GM23338 (cell line): ENCODE data around the gene SH3BP4. TPM values are rescaled to one million over a fixed set of nuclear protein-coding genes. Genes with fewer than 3 reads are reported as not detected.

ENCODE experiments used
- ATAC-seq: fragments of 200-7000 bp; cut with Tn5 transposase; 3 replicates; pipeline ENCODE4 v1.9.1; 2020
- DNase-seq: peaks from one replicate; pipeline ENCODE4 v3.0.0-alpha.2; 2015; ENCODE audit warnings: low spot score
- H2AFZ ChIP-seq: fragments of 200-600 bp; sonication (generic); 2 replicates; pipeline ENCODE4 v1.8.0; 2016; ENCODE audit warnings: antibody characterized with exemption, mild to moderate bottlenecking, moderate library complexity
- H3F3A ChIP-seq: fragments of 200-600 bp; sonication (generic); replicated peaks from 2 replicates; pipeline ENCODE4 v1.8.0; 2017; ENCODE audit warnings: antibody characterized with exemption, mixed run types, low read depth
- H3K27ac ChIP-seq: fragments of 200-600 bp; sonication (generic); 2 replicates; pipeline ENCODE4 v1.6.1; 2016; ENCODE audit warnings: low read depth
- H3K27me3 ChIP-seq: fragments of 200-600 bp; sonication (generic); 2 replicates; pipeline ENCODE4 v1.8.0; 2016; ENCODE audit warnings: mild to moderate bottlenecking, mixed run types, moderate library complexity; ENCODE audit not compliant: insufficient read depth
- H3K36me3 ChIP-seq: fragments of 200-600 bp; sonication (generic); 2 replicates; pipeline ENCODE4 v1.8.0; 2016; ENCODE audit warnings: mild to moderate bottlenecking; ENCODE audit not compliant: insufficient read depth
- H3K4me1 ChIP-seq: fragments of 200-600 bp; sonication (generic); 2 replicates; pipeline ENCODE4 v1.8.0; 2016; ENCODE audit warnings: mild to moderate bottlenecking, moderate library complexity; ENCODE audit not compliant: insufficient read depth
- H3K4me2 ChIP-seq: fragments of 200-600 bp; sonication (generic); 2 replicates; pipeline ENCODE4 v1.7.1; 2017; ENCODE audit warnings: mixed run types
- H3K4me3 ChIP-seq: fragments of 200-600 bp; sonication (generic); 2 replicates; pipeline ENCODE4 v1.6.1; 2016; ENCODE audit warnings: mixed run types
- H3K79me2 ChIP-seq: fragments of 200-600 bp; sonication (generic); replicated peaks from 2 replicates; pipeline ENCODE4 v1.8.0; 2017; ENCODE audit warnings: mild to moderate bottlenecking; ENCODE audit not compliant: insufficient read depth
- H3K9me2 ChIP-seq: fragments of 200-600 bp; sonication (generic); 2 replicates; pipeline ENCODE4 v1.8.0; 2017; ENCODE audit not compliant: insufficient read depth
- H4K20me1 ChIP-seq: fragments of 200-600 bp; sonication (generic); replicated peaks from 2 replicates; pipeline ENCODE4 v1.8.0; 2017; ENCODE audit warnings: mild to moderate bottlenecking; ENCODE audit not compliant: insufficient read depth
- H3K27ac Mint-ChIP-seq: 2 replicates; pipeline ENCODE4 v1.8.0; 2020; ENCODE audit warnings: inconsistent platforms, mild to moderate bottlenecking, moderate library complexity, mixed read lengths
- H3K27me3 Mint-ChIP-seq: 3 replicates; pipeline ENCODE4 v1.8.0; 2022; ENCODE audit warnings: low read depth, mild to moderate bottlenecking, moderate library complexity, mixed read lengths, inconsistent platforms; ENCODE audit not compliant: insufficient read depth, poor library complexity
- H3K36me3 Mint-ChIP-seq: 3 replicates; pipeline ENCODE4 v1.8.0; 2021; ENCODE audit warnings: low read depth, mild to moderate bottlenecking, inconsistent platforms, moderate library complexity, mixed read lengths
- H3K4me1 Mint-ChIP-seq: 3 replicates; pipeline ENCODE4 v1.8.0; 2020; ENCODE audit warnings: mild to moderate bottlenecking, inconsistent platforms, mixed read lengths
- H3K4me3 Mint-ChIP-seq: 3 replicates; pipeline ENCODE4 v1.8.0; 2021; ENCODE audit warnings: moderate library complexity, mild to moderate bottlenecking, inconsistent platforms, mixed read lengths
- H3K9me3 Mint-ChIP-seq: 3 replicates; pipeline ENCODE4 v1.8.0; 2020; ENCODE audit warnings: moderate library complexity, mild to moderate bottlenecking, inconsistent platforms, mixed read lengths
- EZH2 ChIP-seq: fragments of 200-600 bp; sonication (generic); IDR thresholded peaks from one replicate; pipeline ENCODE4 v1.8.0; 2017; ENCODE audit warnings: antibody characterized with exemption, mild to moderate bottlenecking, low read depth; ENCODE audit not compliant: unreplicated experiment
- NANOG ChIP-seq: IDR thresholded peaks from 2 replicates; pipeline ENCODE4 v1.6.1; 2016; ENCODE audit warnings: antibody characterized with exemption, borderline replicate concordance
- ZNF114 ChIP-seq: fragments of 250-450 bp; sonication (Bioruptor Pico); IDR thresholded peaks from 2 replicates; pipeline ENCODE4 v1.5.0; 2020; ENCODE audit warnings: mild to moderate bottlenecking, moderate library complexity
- polyA plus RNA-seq: library from polyadenylated mRNA; unstranded; fragments of >200 nt; fragmentation: Nextera tagmentation; extraction: Ambion mirVana; gene quantifications from 2 replicates; pipeline ENCODE4 v1.2.1, GENCODE V29; 2016
- total RNA-seq: library from RNA; depleted of rRNA; stranded (reverse); fragments of >200 nt; shearing (Covaris generic); gene quantifications from 2 replicates; pipeline ENCODE4 v1.2.3, GENCODE V29; 2014
- TF ChIP-seq, protein P1 (sequence below): fragments of 250-450 bp; sonication (Bioruptor Pico); IDR thresholded peaks from 2 replicates; pipeline ENCODE4 v1.5.0; 2020; ENCODE audit warnings: mild to moderate bottlenecking, moderate library complexity
- TF ChIP-seq, protein P2 (sequence below), 2 experiments: fragments of 200-600 bp in 1 of 2; sonication (generic) in 1 of 2; conservative IDR thresholded peaks; 2 replicates each; pipeline versions ENCODE4 v1.5.1 to v1.6.1; 2016 to 2017; ENCODE audit warnings: antibody characterized with exemption in 2 of 2, low read depth in 2 of 2, mild to moderate bottlenecking in 2 of 2, moderate library complexity in 1 of 2

SH3BP4 gene
- total and polyA plus RNA-seq, 2 experiments from 2014 or later = 15.6 to 50.9 TPM

DNA sequence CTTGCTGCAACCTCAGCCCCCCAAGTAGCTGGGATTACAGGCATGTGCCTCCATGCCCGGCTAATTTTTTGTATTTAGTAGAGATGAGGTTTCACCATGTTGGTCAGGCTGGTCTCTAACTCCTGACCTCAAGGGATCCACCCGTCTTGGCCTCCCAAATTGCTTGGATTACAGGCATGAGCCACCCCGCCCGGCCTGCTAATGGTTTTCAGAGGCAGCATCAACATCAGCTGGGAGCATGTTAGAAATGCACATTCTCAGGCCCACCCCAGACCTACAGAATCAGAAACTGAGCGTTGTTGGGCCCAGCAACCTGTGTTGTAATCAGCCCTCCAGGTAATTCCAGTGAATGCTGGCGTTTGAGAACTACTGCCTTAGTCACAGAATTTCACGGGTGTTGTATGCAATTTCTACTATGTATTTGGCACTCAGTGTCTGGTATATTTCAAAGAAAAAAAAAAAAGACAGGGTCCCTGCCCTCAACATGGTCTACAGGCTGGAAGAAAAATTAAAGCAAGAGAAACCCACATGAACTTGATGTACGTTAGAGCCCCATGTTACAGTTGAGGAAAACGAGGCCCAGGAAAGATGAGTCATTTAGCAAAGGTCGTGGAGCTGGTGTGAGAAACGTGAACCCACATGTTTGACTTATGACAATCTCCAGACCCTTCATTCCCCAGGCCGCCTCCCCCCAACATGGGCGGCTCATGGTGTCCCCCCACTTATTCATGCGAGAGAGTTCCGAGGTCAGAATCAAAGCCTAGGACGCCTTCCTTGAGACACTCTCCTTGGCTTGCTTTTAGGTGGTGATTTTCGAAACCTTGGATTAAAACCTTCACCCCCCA, 35.3 kb downstream of the SH3BP4 start (continued):
- TF ChIP-seq, protein P1, sequence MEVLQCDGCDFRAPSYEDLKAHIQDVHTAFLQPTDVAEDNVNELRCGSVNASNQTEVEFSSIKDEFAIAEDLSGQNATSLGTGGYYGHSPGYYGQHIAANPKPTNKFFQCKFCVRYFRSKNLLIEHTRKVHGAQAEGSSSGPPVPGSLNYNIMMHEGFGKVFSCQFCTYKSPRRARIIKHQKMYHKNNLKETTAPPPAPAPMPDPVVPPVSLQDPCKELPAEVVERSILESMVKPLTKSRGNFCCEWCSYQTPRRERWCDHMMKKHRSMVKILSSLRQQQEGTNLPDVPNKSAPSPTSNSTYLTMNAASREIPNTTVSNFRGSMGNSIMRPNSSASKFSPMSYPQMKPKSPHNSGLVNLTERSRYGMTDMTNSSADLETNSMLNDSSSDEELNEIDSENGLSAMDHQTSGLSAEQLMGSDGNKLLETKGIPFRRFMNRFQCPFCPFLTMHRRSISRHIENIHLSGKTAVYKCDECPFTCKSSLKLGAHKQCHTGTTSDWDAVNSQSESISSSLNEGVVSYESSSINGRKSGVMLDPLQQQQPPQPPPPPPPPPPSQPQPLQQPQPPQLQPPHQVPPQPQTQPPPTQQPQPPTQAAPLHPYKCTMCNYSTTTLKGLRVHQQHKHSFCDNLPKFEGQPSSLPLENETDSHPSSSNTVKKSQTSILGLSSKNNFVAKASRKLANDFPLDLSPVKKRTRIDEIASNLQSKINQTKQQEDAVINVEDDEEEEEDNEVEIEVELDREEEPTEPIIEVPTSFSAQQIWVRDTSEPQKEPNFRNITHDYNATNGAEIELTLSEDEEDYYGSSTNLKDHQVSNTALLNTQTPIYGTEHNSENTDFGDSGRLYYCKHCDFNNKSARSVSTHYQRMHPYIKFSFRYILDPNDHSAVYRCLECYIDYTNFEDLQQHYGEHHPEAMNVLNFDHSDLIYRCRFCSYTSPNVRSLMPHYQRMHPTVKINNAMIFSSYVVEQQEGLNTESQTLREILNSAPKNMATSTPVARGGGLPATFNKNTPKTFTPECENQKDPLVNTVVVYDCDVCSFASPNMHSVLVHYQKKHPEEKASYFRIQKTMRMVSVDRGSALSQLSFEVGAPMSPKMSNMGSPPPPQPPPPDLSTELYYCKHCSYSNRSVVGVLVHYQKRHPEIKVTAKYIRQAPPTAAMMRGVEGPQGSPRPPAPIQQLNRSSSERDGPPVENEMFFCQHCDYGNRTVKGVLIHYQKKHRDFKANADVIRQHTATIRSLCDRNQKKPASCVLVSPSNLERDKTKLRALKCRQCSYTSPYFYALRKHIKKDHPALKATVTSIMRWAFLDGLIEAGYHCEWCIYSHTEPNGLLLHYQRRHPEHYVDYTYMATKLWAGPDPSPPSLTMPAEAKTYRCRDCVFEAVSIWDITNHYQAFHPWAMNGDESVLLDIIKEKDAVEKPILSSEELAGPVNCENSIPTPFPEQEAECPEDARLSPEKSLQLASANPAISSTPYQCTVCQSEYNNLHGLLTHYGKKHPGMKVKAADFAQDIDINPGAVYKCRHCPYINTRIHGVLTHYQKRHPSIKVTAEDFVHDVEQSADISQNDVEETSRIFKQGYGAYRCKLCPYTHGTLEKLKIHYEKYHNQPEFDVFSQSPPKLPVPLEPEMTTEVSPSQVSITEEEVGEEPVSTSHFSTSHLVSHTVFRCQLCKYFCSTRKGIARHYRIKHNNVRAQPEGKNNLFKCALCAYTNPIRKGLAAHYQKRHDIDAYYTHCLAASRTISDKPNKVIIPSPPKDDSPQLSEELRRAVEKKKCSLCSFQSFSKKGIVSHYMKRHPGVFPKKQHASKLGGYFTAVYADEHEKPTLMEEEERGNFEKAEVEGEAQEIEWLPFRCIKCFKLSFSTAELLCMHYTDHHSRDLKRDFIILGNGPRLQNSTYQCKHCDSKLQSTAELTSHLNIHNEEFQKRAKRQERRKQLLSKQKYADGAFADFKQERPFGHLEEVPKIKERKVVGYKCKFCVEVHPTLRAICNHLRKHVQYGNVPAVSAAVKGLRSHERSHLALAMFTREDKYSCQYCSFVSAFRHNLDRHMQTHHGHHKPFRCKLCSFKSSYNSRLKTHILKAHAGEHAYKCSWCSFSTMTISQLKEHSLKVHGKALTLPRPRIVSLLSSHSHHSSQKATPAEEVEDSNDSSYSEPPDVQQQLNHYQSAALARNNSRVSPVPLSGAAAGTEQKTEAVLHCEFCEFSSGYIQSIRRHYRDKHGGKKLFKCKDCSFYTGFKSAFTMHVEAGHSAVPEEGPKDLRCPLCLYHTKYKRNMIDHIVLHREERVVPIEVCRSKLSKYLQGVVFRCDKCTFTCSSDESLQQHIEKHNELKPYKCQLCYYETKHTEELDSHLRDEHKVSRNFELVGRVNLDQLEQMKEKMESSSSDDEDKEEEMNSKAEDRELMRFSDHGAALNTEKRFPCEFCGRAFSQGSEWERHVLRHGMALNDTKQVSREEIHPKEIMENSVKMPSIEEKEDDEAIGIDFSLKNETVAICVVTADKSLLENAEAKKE (CRISPR knock-in tag) = no peak
- TF ChIP-seq NANOG (no peak), EZH2 (no peak)
- TF ChIP-seq, protein P2, sequence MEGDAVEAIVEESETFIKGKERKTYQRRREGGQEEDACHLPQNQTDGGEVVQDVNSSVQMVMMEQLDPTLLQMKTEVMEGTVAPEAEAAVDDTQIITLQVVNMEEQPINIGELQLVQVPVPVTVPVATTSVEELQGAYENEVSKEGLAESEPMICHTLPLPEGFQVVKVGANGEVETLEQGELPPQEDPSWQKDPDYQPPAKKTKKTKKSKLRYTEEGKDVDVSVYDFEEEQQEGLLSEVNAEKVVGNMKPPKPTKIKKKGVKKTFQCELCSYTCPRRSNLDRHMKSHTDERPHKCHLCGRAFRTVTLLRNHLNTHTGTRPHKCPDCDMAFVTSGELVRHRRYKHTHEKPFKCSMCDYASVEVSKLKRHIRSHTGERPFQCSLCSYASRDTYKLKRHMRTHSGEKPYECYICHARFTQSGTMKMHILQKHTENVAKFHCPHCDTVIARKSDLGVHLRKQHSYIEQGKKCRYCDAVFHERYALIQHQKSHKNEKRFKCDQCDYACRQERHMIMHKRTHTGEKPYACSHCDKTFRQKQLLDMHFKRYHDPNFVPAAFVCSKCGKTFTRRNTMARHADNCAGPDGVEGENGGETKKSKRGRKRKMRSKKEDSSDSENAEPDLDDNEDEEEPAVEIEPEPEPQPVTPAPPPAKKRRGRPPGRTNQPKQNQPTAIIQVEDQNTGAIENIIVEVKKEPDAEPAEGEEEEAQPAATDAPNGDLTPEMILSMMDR (conservative IDR thresholded peaks at IDR 0.05; ENCODE audit: low read depth in 2 of 2) = no peak

DNA sequence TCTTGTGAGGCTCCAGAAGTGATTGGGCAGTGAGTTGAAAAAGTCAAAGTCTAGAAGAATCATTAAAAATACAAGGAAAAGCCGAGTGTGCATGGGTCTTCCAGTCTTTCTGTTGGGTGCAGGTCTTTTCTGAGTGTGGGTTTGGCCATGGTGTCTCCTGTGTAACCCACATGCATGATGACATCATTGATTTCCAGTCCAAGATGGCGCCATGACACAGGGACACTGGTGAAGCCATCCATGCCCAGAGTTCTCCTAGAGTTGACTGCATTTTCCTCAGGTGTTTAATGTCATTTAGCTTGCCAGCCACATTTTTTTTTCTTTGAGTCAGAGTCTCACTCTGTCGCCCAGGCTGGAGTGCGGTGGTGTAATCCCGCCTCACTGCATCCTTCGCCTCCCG, 35.9 kb downstream of the SH3BP4 start:
- no peak for ATAC-seq
- Histone ChIP-seq H3K27me3 (no peaks in the 10 kb centered on the region), H3K27ac (no peak overlapping the region), H3K9me2 (peaks cover 12% of the 10 kb centered on the region; the same call in 1 of the 2 replicates), H3K4me1 (peaks cover 25% of the 10 kb centered on the region), H4K20me1 (peaks cover 10% of the 10 kb centered on the region; the same call in 1 of the 2 replicates), H3K36me3 (no peaks in the 10 kb centered on the region), H3K79me2 (peaks cover 95% of the 10 kb centered on the region), H3K4me3 (no peak overlapping the region), H2AFZ (no peak overlapping the region), H3F3A (no peaks in the 10 kb centered on the region), H3K4me2 (no peak overlapping the region)
- DNase-seq = no peak
- Mint-ChIP-seq H3K9me3 (no peaks in the 10 kb centered on the region; the same call in 2 of the 3 replicates), H3K4me3 (no peak overlapping the region), H3K36me3 (peaks cover 15% of the 10 kb centered on the region; the same call in 1 of the 3 replicates), H3K27ac (no peak overlapping the region), H3K4me1 (peaks cover 19% of the 10 kb centered on the region), H3K27me3 (peaks cover 16% of the 10 kb centered on the region)
- no peak for TF ChIP-seq ZNF114 (CRISPR knock-in tag)
